K562 (cell line): ENCODE data around the gene EGF. TPM values are rescaled to one million over a fixed set of nuclear protein-coding genes. Genes with fewer than 3 reads are reported as not detected.

ENCODE experiments used
- BCOR ChIP-seq: fragments of 450-650 bp; IDR thresholded peaks from 2 replicates; pipeline ENCODE4 v1.6.1; 2016
- FUS ChIP-seq: fragments of 200-400 bp; formaldehyde crosslinking; optimal IDR thresholded peaks from 2 replicates; pipeline ENCODE3; 2017; ENCODE audit warnings: low read depth, low read length
- KDM1A ChIP-seq, 2 experiments: fragments of 450-650 bp; IDR thresholded peaks; 2 replicates each; pipeline ENCODE4 v1.6.1; 2016; ENCODE audit warnings: mild to moderate bottlenecking in 2 of 2
- LEF1 ChIP-seq: fragments of 450-650 bp; IDR thresholded peaks from 2 replicates; pipeline ENCODE4 v1.6.1; 2016; ENCODE audit warnings: mild to moderate bottlenecking
- NCOA2 ChIP-seq, 2 experiments: fragments of 450-650 bp; IDR thresholded peaks; 2 replicates each; pipeline ENCODE4 v1.6.1; 2018; ENCODE audit warnings: mild to moderate bottlenecking in 2 of 2, moderate library complexity in 1 of 2; ENCODE audit not compliant: partially characterized antibody in 2 of 2
- NONO ChIP-seq, 2 experiments: fragments of 200-400 bp in 1 of 2; fragments of 450-650 bp in 1 of 2; formaldehyde crosslinking in 1 of 2; IDR thresholded peaks; 2 replicates each; pipeline ENCODE4 v1.6.1; 2017; ENCODE audit warnings: low read depth in 2 of 2, mild to moderate bottlenecking in 2 of 2, moderate library complexity in 2 of 2, low read length in 1 of 2
- RBM17 ChIP-seq: fragments of 200-400 bp; formaldehyde crosslinking; IDR thresholded peaks from 2 replicates; pipeline ENCODE4 v1.6.1; 2017; ENCODE audit warnings: low read depth, mild to moderate bottlenecking, low read length, borderline replicate concordance
- RBM25 ChIP-seq: fragments of 200-400 bp; formaldehyde crosslinking; IDR thresholded peaks from 2 replicates; pipeline ENCODE4 v1.6.1; 2018; ENCODE audit warnings: low read length, low read depth, moderate library complexity; ENCODE audit not compliant: severe bottlenecking
- SAFB2 ChIP-seq: fragments of 200-400 bp; formaldehyde crosslinking; IDR thresholded peaks from 2 replicates; pipeline ENCODE4 v1.6.1; 2018; ENCODE audit warnings: borderline replicate concordance, low read length, low read depth, moderate library complexity; ENCODE audit not compliant: severe bottlenecking
- SRF ChIP-seq, 2 experiments: fragments of 250-450, 450-650 bp in 1 of 2; sonication (Bioruptor Pico) in 1 of 2; sonication (generic) in 1 of 2; formaldehyde crosslinking; IDR thresholded peaks; 2 replicates each; pipeline versions ENCODE4 v1.5.0 to v1.5.1; 2020 to 2022; ENCODE audit warnings: mild to moderate bottlenecking in 1 of 2, missing genetic modification reagents in 1 of 2
- TAL1 ChIP-seq: fragments of 450-650 bp; IDR thresholded peaks from 2 replicates; pipeline ENCODE4 v1.6.1; 2016; ENCODE audit warnings: mild to moderate bottlenecking
- ZNF232 ChIP-seq: sonication (generic); formaldehyde crosslinking; IDR thresholded peaks from 2 replicates; pipeline ENCODE4 v1.8.0; 2022; ENCODE audit warnings: mild to moderate bottlenecking, missing genetic modification reagents
- ZNF431 ChIP-seq: sonication (generic); formaldehyde crosslinking; IDR thresholded peaks from 2 replicates; pipeline ENCODE4 v1.8.0; 2022; ENCODE audit warnings: mild to moderate bottlenecking, missing genetic modification reagents
- ZNF778 ChIP-seq: fragments of 450-650 bp; formaldehyde crosslinking; IDR thresholded peaks from 2 replicates; pipeline ENCODE4 v1.4.0; 2020; ENCODE audit warnings: mild to moderate bottlenecking, moderate library complexity
- polyA plus RNA-seq, 8 experiments: library from polyadenylated mRNA; depleted of rRNA in 4 of 8; stranded (reverse) in 5 of 8; unstranded in 3 of 8; fragments of >200 nt; fragmentation: Nextera tagmentation in 2 of 8; fragmentation: Illumina TruSeq in 1 of 8; extraction: Ambion mirVana in 2 of 8; extraction: Trizol in 1 of 8; gene quantifications; 2 replicates each; pipeline versions ENCODE4 v1.2.1 to v1.2.3, GENCODE V29; 2011 to 2014; ENCODE audit warnings: inconsistent platforms in 1 of 8, missing spikeins in 1 of 8
- total RNA-seq, 7 experiments: library from RNA; depleted of rRNA in 6 of 7; stranded (reverse); fragments of >200 nt in 6 of 7; fragmentation: Illumina TruSeq in 2 of 7; extraction: Trizol in 2 of 7; gene quantifications; 2 replicates each; pipeline versions ENCODE4 v1.2.1 to v1.2.3, GENCODE V29; 2011 to 2021; ENCODE audit warnings: low replicate concordance in 1 of 7
- TF ChIP-seq, protein P1 (sequence below): fragments of 450-650 bp; conservative IDR thresholded peaks from 2 replicates; pipeline ENCODE4 v1.6.1; 2016; ENCODE audit warnings: missing genetic modification characterization, low read depth, mild to moderate bottlenecking, missing compliant biosample characterization, moderate library complexity
- TF ChIP-seq, protein P2 (sequence below): sonication (generic); formaldehyde crosslinking; IDR thresholded peaks from 2 replicates; pipeline ENCODE4 v1.5.0; 2020; ENCODE audit warnings: missing genetic modification reagents
- TF ChIP-seq, protein P3 (sequence below), 2 experiments: IDR thresholded peaks; 2 replicates each; pipeline ENCODE4 v1.6.1; 2011; ENCODE audit warnings: borderline replicate concordance in 1 of 2, control low read depth in 1 of 2, low read depth in 1 of 2, low read length in 1 of 2, mild to moderate bottlenecking in 1 of 2, mixed read lengths in 1 of 2, moderate library complexity in 1 of 2; ENCODE audit not compliant: insufficient read depth in 1 of 2, insufficient read length in 1 of 2, poor library complexity in 1 of 2, severe bottlenecking in 1 of 2; ENCODE audit errors: extremely low read depth in 1 of 2
- TF ChIP-seq, protein P4 (sequence below): fragments of 250-450 bp; sonication (Bioruptor Pico); IDR thresholded peaks from 2 replicates; pipeline ENCODE4 v1.9.0; 2021; ENCODE audit warnings: mild to moderate bottlenecking, inconsistent platforms
- TF ChIP-seq, protein P5 (sequence below): sonication (generic); formaldehyde crosslinking; IDR thresholded peaks from 2 replicates; pipeline ENCODE4 v1.8.0; 2023; ENCODE audit warnings: mild to moderate bottlenecking, missing genetic modification reagents

The EGF gene
- total and polyA plus RNA-seq, 9 of the 15 experiments (the other 6 are each of a cell fraction or from before 2014, with no cell fraction given) = 0.32 to 3.1 (median 1.3) TPM

DNA sequence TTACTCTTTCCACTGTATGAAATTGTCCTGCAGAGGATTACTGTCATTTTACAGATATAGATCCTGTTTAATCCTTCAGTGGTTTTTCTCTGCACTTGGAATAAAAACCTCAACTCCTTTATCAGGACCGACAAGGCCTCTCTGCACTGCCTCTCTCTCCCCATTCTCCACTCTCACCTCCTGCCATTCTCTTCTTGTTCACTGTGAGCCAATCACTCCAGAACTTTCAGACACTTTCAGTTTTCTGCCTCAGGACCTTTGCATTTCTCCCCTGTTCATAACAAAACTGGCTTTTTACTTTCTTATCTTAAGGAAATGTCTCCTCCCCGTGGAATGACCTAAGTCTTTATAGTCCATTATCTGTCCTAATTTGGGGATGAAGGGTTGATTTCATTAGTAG is 148.4 kb downstream of the EGF start (continued):
- TF ChIP-seq ZNF232 = no peak
- TF ChIP-seq, protein P1, sequence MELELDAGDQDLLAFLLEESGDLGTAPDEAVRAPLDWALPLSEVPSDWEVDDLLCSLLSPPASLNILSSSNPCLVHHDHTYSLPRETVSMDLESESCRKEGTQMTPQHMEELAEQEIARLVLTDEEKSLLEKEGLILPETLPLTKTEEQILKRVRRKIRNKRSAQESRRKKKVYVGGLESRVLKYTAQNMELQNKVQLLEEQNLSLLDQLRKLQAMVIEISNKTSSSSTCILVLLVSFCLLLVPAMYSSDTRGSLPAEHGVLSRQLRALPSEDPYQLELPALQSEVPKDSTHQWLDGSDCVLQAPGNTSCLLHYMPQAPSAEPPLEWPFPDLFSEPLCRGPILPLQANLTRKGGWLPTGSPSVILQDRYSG (tag) = no peak
- TF ChIP-seq TAL1 = peak; percentile 9; the same call in 1 of the 2 replicates
- no peak for TF ChIP-seq BCOR
- TF ChIP-seq, protein P2, sequence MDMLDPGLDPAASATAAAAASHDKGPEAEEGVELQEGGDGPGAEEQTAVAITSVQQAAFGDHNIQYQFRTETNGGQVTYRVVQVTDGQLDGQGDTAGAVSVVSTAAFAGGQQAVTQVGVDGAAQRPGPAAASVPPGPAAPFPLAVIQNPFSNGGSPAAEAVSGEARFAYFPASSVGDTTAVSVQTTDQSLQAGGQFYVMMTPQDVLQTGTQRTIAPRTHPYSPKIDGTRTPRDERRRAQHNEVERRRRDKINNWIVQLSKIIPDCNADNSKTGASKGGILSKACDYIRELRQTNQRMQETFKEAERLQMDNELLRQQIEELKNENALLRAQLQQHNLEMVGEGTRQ (CRISPR knock-in tag) = no peak
- TF ChIP-seq NONO (IDR thresholded peaks at IDR 0.05; ENCODE audit: low read depth in 2 of 2, low read length in 1 of 2) = no peak
- no peak for TF ChIP-seq SRF (CRISPR knock-in tag; IDR thresholded peaks at IDR 0.05)
- TF ChIP-seq, protein P3, sequence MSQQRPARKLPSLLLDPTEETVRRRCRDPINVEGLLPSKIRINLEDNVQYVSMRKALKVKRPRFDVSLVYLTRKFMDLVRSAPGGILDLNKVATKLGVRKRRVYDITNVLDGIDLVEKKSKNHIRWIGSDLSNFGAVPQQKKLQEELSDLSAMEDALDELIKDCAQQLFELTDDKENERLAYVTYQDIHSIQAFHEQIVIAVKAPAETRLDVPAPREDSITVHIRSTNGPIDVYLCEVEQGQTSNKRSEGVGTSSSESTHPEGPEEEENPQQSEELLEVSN (IDR thresholded peaks at IDR 0.05; ENCODE audit: borderline replicate concordance in 1 of 2, extremely low read depth in 1 of 2, insufficient read depth in 1 of 2, insufficient read length in 1 of 2, low read depth in 1 of 2, low read length in 1 of 2, poor library complexity in 1 of 2, severe bottlenecking in 1 of 2) = no peak
- TF ChIP-seq SAFB2 = no peak
- peak; percentile 79 for TF ChIP-seq RBM25
- TF ChIP-seq NCOA2 (IDR thresholded peaks at IDR 0.05; ENCODE audit: partially characterized antibody in 2 of 2) = no peak
- TF ChIP-seq LEF1 = no peak
- TF ChIP-seq RBM17 = no peak
- TF ChIP-seq, protein P4, sequence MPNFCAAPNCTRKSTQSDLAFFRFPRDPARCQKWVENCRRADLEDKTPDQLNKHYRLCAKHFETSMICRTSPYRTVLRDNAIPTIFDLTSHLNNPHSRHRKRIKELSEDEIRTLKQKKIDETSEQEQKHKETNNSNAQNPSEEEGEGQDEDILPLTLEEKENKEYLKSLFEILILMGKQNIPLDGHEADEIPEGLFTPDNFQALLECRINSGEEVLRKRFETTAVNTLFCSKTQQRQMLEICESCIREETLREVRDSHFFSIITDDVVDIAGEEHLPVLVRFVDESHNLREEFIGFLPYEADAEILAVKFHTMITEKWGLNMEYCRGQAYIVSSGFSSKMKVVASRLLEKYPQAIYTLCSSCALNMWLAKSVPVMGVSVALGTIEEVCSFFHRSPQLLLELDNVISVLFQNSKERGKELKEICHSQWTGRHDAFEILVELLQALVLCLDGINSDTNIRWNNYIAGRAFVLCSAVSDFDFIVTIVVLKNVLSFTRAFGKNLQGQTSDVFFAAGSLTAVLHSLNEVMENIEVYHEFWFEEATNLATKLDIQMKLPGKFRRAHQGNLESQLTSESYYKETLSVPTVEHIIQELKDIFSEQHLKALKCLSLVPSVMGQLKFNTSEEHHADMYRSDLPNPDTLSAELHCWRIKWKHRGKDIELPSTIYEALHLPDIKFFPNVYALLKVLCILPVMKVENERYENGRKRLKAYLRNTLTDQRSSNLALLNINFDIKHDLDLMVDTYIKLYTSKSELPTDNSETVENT (CRISPR knock-in tag) = no peak
- TF ChIP-seq ZNF778 (CRISPR knock-in tag) = no peak
- TF ChIP-seq, protein P5, sequence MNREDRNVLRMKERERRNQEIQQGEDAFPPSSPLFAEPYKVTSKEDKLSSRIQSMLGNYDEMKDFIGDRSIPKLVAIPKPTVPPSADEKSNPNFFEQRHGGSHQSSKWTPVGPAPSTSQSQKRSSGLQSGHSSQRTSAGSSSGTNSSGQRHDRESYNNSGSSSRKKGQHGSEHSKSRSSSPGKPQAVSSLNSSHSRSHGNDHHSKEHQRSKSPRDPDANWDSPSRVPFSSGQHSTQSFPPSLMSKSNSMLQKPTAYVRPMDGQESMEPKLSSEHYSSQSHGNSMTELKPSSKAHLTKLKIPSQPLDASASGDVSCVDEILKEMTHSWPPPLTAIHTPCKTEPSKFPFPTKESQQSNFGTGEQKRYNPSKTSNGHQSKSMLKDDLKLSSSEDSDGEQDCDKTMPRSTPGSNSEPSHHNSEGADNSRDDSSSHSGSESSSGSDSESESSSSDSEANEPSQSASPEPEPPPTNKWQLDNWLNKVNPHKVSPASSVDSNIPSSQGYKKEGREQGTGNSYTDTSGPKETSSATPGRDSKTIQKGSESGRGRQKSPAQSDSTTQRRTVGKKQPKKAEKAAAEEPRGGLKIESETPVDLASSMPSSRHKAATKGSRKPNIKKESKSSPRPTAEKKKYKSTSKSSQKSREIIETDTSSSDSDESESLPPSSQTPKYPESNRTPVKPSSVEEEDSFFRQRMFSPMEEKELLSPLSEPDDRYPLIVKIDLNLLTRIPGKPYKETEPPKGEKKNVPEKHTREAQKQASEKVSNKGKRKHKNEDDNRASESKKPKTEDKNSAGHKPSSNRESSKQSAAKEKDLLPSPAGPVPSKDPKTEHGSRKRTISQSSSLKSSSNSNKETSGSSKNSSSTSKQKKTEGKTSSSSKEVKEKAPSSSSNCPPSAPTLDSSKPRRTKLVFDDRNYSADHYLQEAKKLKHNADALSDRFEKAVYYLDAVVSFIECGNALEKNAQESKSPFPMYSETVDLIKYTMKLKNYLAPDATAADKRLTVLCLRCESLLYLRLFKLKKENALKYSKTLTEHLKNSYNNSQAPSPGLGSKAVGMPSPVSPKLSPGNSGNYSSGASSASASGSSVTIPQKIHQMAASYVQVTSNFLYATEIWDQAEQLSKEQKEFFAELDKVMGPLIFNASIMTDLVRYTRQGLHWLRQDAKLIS (CRISPR knock-in tag) = no peak
- TF ChIP-seq KDM1A (IDR thresholded peaks at IDR 0.05) = no peak
- TF ChIP-seq FUS = no peak
- TF ChIP-seq ZNF431 = no peak
